GM18873 (cell line): Measurements from ENCODE around the gene TMEM171.

Experiments used
- ATAC-seq: cut with Tn5 transposase; IDR thresholded peaks from one replicate; pipeline ENCODE4 v1.9.1; 2021; ENCODE audit warnings: mild to moderate bottlenecking, moderate library complexity, moderate number of reproducible peaks; ENCODE audit not compliant: unreplicated experiment, low FRiP score

Gene TMEM171

DNA sequence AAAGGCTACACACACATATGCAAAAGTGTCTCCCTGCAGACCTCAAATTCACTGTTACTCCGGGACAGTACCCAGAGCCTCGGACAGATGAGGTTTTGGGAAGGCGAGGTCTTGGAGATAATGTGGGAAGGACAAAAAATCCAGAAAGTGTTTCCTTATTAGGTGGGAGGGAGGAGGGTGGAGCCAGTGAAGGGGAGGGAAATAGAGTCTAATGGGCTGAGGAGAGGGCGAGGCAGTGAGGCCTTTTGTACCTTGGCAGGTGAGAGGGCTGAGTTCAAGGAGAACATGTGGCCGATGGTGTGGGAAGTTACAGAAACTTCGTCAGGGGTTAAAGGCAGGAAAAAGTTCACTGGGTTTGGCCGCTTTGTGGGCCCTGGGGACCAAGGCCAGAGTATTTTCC lies 30.5 kb downstream of the TMEM171 start:
- ATAC-seq: no peak

DNA sequence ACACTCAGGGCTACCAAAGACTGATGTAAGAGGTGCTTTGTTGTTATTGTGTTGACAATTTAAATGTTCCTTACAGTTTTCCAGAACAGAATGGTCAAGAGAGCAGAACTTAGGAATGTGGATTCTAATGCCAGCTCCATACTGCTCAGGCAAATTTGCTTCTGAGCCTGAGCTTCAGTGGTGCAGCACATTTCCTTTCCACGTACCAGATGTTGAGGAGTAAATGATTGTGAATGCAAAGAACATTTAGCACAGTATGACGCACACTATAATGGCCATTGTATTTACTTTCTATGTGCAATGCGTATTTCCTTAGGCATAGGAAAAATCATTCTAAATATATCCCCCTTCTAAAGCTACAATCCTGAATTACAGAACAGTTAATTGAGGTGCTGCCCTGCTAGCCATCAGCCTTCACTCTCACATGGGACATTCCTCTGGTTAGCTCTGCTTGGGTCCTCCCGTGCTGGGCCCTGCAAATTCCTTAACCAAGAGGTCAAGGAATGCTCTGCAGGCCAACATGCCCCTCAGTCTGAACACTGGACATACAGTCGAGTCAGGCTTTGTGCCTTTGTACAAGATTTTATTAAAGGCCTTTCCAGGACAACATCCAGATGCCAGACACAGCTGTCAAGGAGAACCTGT lies 31.5 kb downstream of the TMEM171 start:
- ATAC-seq: no peak

DNA sequence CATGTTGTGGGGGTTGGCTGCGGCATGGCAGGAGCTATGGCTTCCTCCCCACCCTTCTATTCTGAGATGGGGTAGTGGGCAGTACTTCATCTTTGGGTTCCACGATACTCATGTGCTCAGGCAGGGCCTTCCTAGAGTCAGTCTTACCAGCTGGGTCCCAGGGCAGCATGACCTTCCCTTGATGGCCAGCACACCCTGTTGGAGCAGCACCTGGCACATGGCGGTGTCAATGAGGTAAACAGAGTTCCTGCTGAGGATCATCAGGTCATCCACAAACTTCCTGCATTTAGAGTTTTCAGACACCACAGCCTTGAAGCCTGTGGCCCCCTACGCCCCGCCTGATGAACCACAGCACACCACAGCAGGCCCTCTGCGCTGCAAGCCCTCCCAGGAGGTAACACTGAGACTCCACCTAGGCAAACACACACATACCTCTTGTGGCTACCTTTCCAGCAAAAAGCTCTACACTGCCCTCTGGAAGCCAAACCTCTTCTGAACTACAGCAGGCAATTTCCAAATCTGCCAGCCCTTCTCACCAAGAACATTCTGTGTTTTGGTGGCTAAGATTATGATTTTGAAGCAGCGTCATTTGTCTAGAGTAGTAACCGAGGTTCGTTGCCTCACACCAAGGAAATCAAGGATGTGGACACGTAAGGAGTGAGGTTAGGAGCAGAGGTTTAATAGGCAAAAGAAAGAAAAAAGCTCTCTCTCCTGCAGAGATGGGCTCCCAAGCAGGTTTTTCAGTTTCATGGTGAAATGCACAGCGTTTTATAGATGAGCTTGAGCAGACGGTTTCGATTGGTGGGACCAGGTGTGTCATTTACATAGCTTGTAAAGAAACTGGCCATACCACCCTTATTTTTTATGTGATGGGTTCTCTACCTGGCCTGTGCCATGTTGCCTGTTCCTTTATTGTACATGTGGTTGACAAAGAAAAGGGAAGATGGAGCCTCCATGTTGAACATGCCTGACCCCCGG lies 32.3 kb downstream of the TMEM171 start:
- no peak for ATAC-seq

DNA sequence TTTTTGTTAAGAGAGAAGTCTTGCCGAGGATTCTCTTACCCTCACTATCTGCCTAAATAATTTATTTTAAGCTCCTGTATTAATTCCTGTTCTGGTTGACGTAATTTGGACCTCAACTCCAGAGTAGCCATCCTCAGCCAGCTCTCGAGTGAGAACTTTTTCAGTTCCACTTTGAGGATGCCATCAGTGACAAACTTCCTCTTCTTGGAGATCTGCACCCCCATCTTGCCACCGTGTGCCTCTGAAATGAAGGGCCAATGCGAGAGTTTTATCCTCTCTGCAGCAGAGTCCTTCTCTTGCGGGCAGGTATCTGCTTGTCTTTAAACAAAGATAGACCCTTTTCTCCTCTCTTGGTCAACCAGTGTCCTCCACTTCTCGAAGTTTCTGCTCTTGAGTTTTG lies 33.1 kb downstream of the TMEM171 start:
- ATAC-seq: no peak

DNA sequence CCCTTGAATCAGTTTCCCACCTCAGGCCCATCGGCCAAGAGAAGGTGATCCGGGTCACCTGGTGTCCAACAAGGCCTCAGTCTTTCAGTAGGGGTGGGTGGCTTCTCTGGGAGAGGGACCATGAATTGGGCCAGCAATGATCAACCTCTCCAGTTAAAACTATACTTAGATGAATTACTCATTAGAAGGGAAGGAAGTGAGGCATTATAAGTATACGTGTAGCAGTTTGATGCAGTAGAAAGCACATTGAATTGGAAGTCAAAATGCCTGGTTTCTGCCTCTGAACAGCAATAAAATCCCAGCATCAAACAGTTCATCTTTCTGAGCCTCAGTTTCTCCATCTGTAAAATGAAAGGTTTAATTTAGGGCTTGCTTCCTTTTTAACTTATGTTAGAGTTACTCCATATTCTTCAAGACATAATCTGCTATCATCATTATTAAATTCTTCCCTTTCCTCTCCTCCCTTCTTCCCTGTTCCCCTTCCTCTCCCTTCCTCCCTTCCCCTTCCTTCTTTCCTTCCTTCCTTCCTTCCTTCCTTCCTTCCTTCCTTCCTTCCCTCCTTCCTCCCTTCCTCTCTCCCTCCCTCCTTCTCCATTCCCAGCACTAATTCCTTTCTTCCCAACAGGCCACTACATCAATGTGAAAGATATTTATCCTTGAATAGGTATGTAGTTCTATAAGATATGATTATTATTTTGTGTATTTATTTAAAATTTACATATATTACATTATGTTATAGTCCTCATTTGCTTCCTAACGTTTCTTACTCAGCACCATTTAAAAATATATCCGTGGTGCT lies 34.0 kb downstream of the TMEM171 start:
- no peak for ATAC-seq

DNA sequence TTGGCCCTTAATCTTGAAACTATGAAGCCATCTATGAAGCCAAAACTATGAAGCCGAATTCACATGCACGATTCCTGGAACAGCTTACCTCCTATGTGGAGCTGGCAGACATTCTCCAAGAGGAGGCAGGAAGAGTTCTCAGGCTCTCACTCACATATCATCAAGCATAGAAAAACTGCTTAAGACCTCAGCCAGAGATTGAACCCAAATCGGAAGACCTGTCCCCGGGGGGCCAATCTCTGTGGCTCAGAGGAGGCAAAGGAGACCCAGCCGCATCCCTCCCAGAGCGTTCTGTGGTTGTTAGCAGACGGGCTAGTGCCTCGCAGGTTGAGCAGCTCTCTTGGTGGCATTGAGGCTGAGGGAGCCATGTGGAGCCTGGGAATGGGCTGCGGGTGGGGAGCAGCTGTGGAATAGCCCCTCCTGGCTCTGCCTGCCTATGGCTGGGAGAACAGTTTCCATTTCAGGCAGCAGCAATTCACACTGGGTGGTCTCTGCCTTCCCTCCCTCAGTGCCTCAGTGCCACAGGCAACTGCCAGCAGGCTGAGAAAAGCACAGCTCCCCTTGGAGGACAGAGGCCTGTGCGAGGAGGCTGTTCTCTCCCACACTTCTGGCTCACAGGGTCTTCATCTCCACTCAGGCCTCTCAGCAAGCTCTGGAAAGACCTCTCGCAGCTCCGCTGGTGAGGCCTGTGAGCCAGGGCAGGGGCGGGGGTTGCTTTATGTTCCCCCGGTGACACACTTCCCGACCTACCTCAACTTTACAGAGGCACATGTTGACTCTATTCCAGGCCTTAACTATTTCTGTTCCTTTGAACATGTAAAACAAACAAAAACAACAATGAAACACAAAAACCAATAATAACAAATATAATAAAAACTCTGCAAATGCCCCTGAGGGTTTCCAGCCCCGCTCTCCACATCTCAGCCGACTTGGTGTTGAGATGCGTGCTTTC lies 35.2 kb downstream of the TMEM171 start:
- no peak for ATAC-seq

DNA sequence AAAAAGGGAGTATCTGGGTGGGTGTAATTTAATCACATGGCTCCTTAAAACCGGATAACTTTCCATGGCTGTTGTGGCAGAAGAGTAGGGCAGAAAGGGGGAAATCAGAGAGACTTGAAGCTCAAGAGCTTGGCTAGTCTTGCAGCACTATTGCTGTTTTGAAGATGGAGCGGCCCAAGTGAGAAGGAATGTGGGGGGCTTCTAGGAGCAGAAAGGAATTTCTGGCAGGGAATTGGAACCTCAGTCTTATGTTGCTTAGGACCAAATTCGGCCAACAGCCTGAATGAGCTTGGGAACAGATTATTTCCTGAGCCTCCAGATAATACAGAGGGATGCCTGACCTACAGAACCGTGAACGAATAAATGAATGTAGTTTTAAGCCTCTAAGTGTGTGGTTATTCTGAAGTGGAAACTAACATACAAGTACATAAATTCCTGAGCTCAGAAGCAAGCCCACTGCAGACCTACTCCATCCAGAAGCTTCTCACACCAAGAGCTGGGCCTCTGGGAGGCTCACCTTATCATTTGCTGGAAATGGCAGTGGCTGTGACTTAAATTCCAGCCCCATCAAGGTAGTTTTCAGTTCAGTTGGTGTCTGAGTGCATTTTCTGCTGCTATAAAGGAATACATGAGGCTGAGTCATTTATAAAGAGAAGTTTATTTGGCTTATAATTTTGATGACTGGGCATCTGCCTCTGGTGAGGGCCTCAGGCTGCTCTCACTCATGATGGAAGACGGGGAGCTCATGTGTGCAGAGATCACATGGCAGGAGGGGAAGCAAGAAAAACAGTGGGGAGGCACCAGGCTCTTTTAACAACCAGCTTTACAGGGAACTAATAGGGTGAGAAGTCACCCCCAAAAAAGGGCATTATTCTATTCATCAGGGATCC lies 37.3 kb downstream of the TMEM171 start:
- ATAC-seq: no peak

DNA sequence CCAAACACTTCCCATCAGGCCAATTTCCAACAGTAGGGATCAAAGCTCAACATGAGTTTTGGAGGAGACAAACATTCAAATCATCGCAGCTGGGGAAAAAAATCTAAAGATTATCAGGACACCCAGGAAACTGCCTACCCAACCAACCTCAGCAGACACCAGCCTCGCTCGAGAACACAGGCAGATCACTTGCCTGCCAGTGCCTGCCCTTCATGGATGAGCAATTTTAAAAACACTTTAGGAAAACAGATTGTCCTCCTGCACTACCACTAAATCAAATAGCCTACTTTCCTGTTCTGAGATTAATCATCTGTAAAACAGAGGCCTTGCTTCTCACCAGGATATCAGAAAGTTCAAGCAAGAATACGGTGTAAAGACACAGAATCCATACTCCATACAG lies 37.9 kb downstream of the TMEM171 start:
- ATAC-seq: no peak

DNA sequence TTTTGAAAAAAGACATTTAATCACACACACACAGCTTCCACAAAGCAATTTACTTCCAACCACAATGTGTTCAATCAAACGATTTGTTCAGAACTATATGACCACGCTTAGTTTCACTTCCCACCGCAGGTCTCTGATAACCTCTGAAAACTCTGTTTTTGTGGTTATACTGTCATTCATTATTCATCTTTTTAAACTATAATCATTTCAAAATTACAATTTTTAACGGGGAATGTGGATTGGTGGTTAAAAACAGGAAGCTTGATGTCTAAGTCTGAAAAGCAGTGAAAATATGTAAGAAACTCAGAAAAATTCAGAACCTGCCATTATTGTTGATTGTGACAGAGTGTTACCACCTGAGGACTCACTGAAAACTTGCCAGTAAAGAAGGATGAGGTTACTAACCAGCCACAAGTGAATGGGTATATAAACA lies 39.9 kb downstream of the TMEM171 start:
- peak; percentile 69 for ATAC-seq

DNA sequence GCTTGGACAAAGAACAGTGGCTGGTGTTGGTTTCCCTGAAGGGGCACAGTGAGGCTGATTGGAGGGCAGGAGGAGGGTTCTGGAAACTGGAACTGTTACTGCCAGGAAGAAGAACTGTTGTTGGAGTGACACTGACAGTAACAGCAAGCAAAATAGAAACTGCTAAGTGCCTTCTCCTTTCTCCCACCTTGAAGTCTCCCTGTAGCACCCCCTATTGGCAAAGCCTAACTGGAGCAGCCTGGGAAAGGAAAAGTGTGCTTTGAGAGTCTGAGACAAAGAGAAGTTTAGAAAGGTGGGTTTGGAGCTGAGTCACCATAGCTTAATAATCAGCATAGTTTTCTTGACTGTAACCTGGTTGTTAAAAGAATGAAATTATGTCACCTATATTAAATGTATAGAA lies 50.1 kb downstream of the TMEM171 start:
- ATAC-seq: no peak

DNA sequence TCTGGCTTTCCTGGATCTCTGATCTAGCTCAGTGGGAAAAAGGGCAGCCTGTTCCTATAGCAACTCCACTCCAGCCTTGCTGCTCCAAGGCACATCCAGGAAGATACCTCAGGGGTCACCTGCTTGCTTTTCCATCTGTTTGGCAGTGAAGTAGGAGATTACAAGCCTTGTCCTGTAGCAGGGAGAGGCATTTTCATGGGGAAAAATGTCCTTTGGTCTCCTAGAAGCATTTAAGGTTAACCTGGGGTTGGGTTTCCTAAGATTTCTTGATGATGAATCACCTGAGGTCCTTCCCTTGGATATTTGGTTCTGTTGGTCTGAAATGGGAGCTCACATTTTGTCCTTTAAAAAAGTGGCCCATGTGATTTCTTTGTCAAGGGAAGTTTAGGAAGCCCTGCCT lies 51.1 kb downstream of the TMEM171 start:
- ATAC-seq: no peak

DNA sequence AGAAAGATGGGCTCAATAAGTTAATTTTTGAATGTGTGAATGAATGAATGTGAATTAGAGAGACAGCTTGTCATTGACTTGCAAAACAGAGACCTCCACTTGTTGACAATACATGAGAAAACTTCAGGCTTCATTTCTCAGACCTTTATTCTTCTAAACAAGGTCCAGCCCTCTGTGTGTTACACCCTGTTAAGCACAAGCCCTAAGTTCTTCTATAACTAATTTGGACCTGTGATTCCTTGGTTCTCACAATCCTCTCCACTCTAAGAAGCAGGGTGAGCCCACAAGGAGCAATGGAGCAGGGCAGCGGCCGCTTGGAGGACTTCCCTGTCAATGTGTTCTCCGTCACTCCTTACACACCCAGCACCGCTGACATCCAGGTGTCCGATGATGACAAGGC lies 52.6 kb downstream of the TMEM171 start, which contains the start of gene TMEM174:
TMEM174 (plus strand) TSS at position 243 of the 400 bp plus-strand sequence; CDS start at position 294, 51 bp downstream.
- no peak for ATAC-seq

DNA sequence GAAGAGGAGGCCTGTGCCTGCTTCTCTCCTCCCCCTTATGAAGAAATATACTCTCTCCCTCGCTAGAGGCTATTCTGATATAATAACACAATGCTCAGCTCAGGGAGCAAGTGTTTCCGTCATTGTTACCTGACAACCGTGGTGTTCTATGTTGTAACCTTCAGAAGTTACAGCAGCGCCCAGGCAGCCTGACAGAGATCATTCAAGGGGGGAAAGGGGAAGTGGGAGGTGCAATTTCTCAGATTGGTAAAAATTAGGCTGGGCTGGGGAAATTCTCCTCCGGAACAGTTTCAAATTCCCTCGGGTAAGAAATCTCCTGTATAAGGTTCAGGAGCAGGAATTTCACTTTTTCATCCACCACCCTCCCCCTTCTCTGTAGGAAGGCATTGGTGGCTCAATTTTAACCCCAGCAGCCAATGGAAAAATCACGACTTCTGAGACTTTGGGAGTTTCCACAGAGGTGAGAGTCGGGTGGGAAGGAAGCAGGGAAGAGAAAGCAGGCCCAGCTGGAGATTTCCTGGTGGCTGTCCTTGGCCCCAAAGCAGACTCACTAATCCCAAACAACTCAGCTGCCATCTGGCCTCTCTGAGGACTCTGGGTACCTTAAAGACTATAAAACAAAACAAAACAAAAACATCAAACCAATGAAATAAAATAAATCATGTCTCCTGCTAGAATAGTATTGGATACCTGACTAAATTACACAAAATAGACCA lies 53.9 kb downstream of the TMEM171 start:
- ATAC-seq: no peak

DNA sequence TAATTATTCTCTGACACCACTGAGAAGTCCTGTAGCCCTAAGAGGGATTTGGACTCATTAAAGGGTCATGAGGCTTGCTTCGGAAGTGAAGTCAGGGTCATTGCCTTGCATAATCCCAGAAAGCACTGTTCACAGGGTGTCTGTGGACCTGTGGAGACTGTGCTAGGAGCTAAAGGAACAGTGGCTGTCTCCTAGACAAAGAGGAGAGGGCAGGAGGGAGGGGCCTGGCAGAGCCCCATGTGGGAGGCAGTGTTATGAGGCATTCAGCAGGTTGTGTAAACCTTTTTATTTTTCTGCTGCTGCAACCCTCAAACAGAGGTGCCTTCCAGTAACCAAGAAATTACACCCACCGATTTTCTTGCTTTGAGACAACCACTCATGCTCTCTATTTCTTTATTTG lies 55.9 kb downstream of the TMEM171 start:
- no peak for ATAC-seq

DNA sequence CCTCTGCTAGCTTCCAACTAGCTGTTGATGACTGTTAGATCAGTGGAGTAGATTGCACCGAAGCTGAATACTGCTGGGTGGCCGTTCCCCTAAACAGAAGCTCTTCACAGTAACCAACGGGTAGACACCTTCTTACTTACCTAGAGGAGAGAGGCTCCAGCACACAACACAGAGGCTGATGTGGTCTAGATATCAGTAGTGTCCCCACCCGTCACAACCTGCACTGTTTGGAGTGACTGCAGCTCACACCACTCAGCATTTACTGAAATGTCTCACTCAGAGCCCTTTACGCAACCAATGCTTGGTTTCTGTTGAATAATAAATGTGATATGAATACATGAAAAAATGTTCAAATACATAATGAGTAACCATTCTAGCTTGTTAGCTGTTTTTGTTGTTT lies 57.9 kb downstream of the TMEM171 start:
- no peak for ATAC-seq

DNA sequence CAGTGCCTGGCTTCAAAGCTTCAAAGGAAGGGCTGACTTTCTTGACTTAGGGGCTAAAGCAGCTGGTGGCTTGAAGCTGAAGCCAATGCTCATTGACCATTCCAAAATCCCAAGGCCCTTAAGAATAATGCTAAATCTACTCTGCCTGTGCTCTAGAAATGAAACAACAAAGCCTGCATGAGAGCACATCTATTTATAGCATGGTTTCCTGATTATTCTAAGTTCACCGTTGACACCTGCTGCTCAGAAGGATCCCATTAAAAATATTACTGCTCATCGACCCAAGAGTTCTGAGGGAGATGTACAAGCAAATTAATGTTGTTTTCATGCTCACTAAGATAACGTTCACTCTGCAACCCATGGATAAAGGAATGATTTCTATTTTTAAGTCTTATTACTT lies 59.4 kb downstream of the TMEM171 start:
- ATAC-seq: no peak

DNA sequence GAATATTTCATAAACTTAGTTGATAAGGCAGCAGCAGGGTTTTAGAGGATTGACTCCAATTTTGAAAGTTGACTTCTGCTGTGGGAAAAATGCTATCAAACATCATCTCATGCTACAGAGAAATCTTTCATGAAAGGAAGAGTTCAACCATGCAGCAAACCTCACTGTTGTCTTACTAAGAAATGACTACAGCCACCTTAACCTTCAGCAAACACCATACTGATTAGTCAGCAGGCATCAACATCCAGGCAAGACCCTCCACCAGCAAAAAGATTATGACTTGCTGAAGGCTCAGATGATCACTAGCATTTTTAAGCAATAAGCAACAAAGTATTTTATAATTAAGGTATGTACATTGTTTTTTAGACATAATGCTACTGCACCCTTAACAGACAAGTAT lies 60.2 kb downstream of the TMEM171 start:
- ATAC-seq: no peak
